Esophagus muscularis mucosa (tissue), 3 donors: ENCODE measurements around the gene SLC41A1.

Experiments used
- CTCF ChIP-seq, 3 experiments: fragments of 200-600 bp in 2 of 3; fragments of 450-650 bp in 1 of 3; sonication (generic) in 2 of 3; IDR thresholded peaks; one replicate each; pipeline ENCODE4 v1.5.1; 2017 to 2019; ENCODE audit warnings: antibody characterized with exemption in 3 of 3, mild to moderate bottlenecking in 2 of 3, moderate library complexity in 1 of 3
- POLR2A ChIP-seq: fragments of 450-650 bp; IDR thresholded peaks from one replicate; pipeline ENCODE4 v1.6.1; 2017; ENCODE audit warnings: antibody characterized with exemption, moderate library complexity, mild to moderate bottlenecking, low read depth

GRCh38 chr1:205852969-205853368 lies 40.0 kb upstream of the SLC41A1 start:
- TF ChIP-seq CTCF (IDR thresholded peaks at IDR 0.05): no peak
- TF ChIP-seq POLR2A: no peak
